ENCODE data around the gene DDN.
A peak's percentile ranks its signal among the peaks of the same experiment; 100 is the strongest.

Gene DDN

GRCh38 chr12:48967991-48968390 lies 31.2 kb downstream of the DDN start:
- no peak for DNase-seq (ENCODE audit: low read depth in 3 of 3)

GRCh38 chr12:48966177-48966895 lies 32.8 kb downstream of the DDN start:
- no peak for DNase-seq (ENCODE audit: low read depth in 3 of 3)

GRCh38 chr12:48965298-48965838 lies 33.8 kb downstream of the DDN start:
- DNase-seq (ENCODE audit: low read depth in 3 of 3) = no peak

GRCh38 chr12:48961801-48962200 lies 37.4 kb downstream of the DDN start:
- no peak for DNase-seq (ENCODE audit: low read depth in 3 of 3)

GRCh38 chr12:48961331-48961730 lies 37.8 kb downstream of the DDN start:
- no peak for DNase-seq (ENCODE audit: low read depth in 3 of 3)

GRCh38 chr12:48960834-48961233 lies 38.3 kb downstream of the DDN start:
- DNase-seq (ENCODE audit: low read depth in 3 of 3) = no peak

GRCh38 chr12:48958049-48958388 lies 41.2 kb downstream of the DDN start:
- no peak for DNase-seq (ENCODE audit: low read depth in 3 of 3)

GRCh38 chr12:48957141-48958048 lies 41.8 kb downstream of the DDN start, which contains the start of gene ARF3:
ARF3 (minus strand) TSS chr12:48957487; CDS start chr12:48941095, 16,392 bp downstream.
- DNase-seq (ENCODE audit: low read depth in 3 of 3) = peak; percentile 82 to 94 (median 86)

GRCh38 chr12:48956279-48957140 lies 42.7 kb downstream of the DDN start:
- no peak for DNase-seq (ENCODE audit: low read depth in 3 of 3)

GRCh38 chr12:48954841-48955501 lies 44.2 kb downstream of the DDN start:
- DNase-seq (ENCODE audit: low read depth in 3 of 3) = no peak

GRCh38 chr12:48954061-48954460 lies 45.1 kb downstream of the DDN start:
- DNase-seq (ENCODE audit: low read depth in 3 of 3) = no peak

GRCh38 chr12:48952691-48953090 lies 46.5 kb downstream of the DDN start:
- DNase-seq (ENCODE audit: low read depth in 3 of 3) = no peak

- DNase-seq (ENCODE audit: low read depth in 3 of 3) = no peak
These were observed 51.4 kb downstream of the DDN start for GRCh38 chr12:48947727-48948126.

- DNase-seq (ENCODE audit: low read depth in 3 of 3) = no peak
These were observed 52.2 kb downstream of the DDN start for GRCh38 chr12:48946943-48947342.

GRCh38 chr12:48946205-48946604 lies 53.0 kb downstream of the DDN start:
- no peak for DNase-seq (ENCODE audit: low read depth in 3 of 3)

Measured in stimulated activated CD4-positive, alpha-beta T cell treated with anti-CD3 and anti-CD28 coated beads, TNF-alpha, amount 100 ng/mL, for 48 hours (primary cell).